IMR-90 (cell line): ENCODE data around the gene RAI1. TPM values are rescaled to one million over a fixed set of nuclear protein-coding genes. Genes with fewer than 3 reads are reported as not detected.

Source experiments
- ATAC-seq: fragments of 200-7000 bp; cut with Tn5 transposase; 2 replicates; pipeline ENCODE4 v1.9.1; 2020; ENCODE audit warnings: low read depth, mild to moderate bottlenecking, moderate library complexity
- BruUV-seq: library from RNA; stranded (reverse); fragments of 400-500 nt; replicated peaks from 2 replicates; lab custom pipeline; 2021; lab: Mats Ljungman, UMichigan
- CTCF ChIA-PET: fragments of 300-600 bp; formaldehyde crosslinking; extraction: SDS; loops from one replicate; lab custom pipeline; 2021; ENCODE audit warnings: antibody characterized with exemption; lab: Yijun Ruan, JAX
- POLR2A ChIA-PET: fragments of 300-600 bp; sonication (Branson Sonifier 250); formaldehyde crosslinking; loops from one replicate; lab custom pipeline; 2022; ENCODE audit warnings: antibody characterized with exemption; ENCODE audit not compliant: unreplicated experiment; lab: Charles Lee
- DNase-seq: peaks from one replicate; pipeline ENCODE4 v3.0.0; 2013
- H2AFZ ChIP-seq: replicated peaks from 2 replicates; pipeline ENCODE3; 2013; ENCODE audit warnings: low read length, mild to moderate bottlenecking; ENCODE audit not compliant: poor library complexity
- H2AK5ac ChIP-seq: 2 replicates; pipeline ENCODE4 v1.6.1; 2013; ENCODE audit warnings: low read depth, low read length, inconsistent platforms
- H2AK9ac ChIP-seq: replicated peaks from 2 replicates; pipeline ENCODE3; 2013; ENCODE audit warnings: mild to moderate bottlenecking, low read depth, low read length, moderate library complexity; ENCODE audit not compliant: poor library complexity
- H2BK120ac ChIP-seq: 2 replicates; pipeline ENCODE4 v1.6.1; 2013; ENCODE audit warnings: low read depth, low read length, inconsistent platforms
- H2BK15ac ChIP-seq: 3 replicates; pipeline ENCODE4 v1.6.1; 2013; ENCODE audit warnings: low read depth, low read length, inconsistent platforms
- H2BK20ac ChIP-seq: 2 replicates; pipeline ENCODE4 v1.6.1; 2013; ENCODE audit warnings: low read depth, mild to moderate bottlenecking, inconsistent platforms, low read length, moderate library complexity
- H2BK5ac ChIP-seq: 2 replicates; pipeline ENCODE4 v1.6.1; 2013; ENCODE audit warnings: mild to moderate bottlenecking, low read depth, low read length, inconsistent platforms; ENCODE audit not compliant: poor library complexity, severe bottlenecking
- H3K14ac ChIP-seq: replicated peaks from 2 replicates; pipeline ENCODE4 v1.6.1; 2013; ENCODE audit warnings: low read depth, low read length, inconsistent platforms
- H3K18ac ChIP-seq: 2 replicates; pipeline ENCODE4 v1.6.1; 2013; ENCODE audit warnings: low read depth, low read length, control low read depth
- H3K23ac ChIP-seq: 2 replicates; pipeline ENCODE4 v1.6.1; 2013; ENCODE audit warnings: low read depth, low read length, inconsistent platforms
- H3K27ac ChIP-seq: 2 replicates; pipeline ENCODE4 v1.5.1; 2013; ENCODE audit warnings: mild to moderate bottlenecking, control low read depth, low read length; ENCODE audit not compliant: insufficient read depth
- H3K27me3 ChIP-seq: 2 replicates; pipeline ENCODE4 v1.6.1; 2013; ENCODE audit warnings: low read length; ENCODE audit not compliant: control insufficient read depth, insufficient read depth
- H3K36me3 ChIP-seq: 2 replicates; pipeline ENCODE4 v1.6.1; 2013; ENCODE audit warnings: low read length, mixed read lengths; ENCODE audit not compliant: control insufficient read depth, insufficient read depth
- H3K4ac ChIP-seq: 2 replicates; pipeline ENCODE4 v1.6.1; 2013; ENCODE audit warnings: low read depth, low read length, inconsistent platforms
- H3K4me1 ChIP-seq: 2 replicates; pipeline ENCODE4 v1.6.1; 2013; ENCODE audit warnings: low read length, mixed read lengths; ENCODE audit not compliant: control insufficient read depth, insufficient read depth
- H3K4me2 ChIP-seq: 2 replicates; pipeline ENCODE4 v1.6.1; 2013; ENCODE audit warnings: low read depth, mild to moderate bottlenecking, control low read depth, low read length, moderate library complexity
- H3K4me3 ChIP-seq: 2 replicates; pipeline ENCODE4 v1.5.1; 2013; ENCODE audit warnings: low read depth, mild to moderate bottlenecking, control low read depth, low read length, moderate library complexity; ENCODE audit not compliant: insufficient read depth
- H3K56ac ChIP-seq: 2 replicates; pipeline ENCODE4 v1.6.1; 2013; ENCODE audit warnings: low read length, inconsistent platforms; ENCODE audit not compliant: insufficient read depth; ENCODE audit errors: extremely low read depth
- H3K79me1 ChIP-seq, 2 experiments: 2 replicates each; pipeline ENCODE4 v1.6.1; 2013; ENCODE audit warnings: low read length in 2 of 2, inconsistent platforms in 1 of 2, low read depth in 1 of 2
- H3K9ac ChIP-seq: 2 replicates; pipeline ENCODE4 v1.6.1; 2013; ENCODE audit warnings: low read depth, low read length, control low read depth
- H3K9me1 ChIP-seq: 2 replicates; pipeline ENCODE4 v1.6.1; 2013; ENCODE audit warnings: low read length, inconsistent platforms; ENCODE audit not compliant: insufficient read depth
- H3K9me3 ChIP-seq: 2 replicates; pipeline ENCODE4 v1.6.1; 2013; ENCODE audit warnings: low read length; ENCODE audit not compliant: control insufficient read depth, insufficient read depth
- H4K20me1 ChIP-seq: 2 replicates; pipeline ENCODE4 v1.6.1; 2013; ENCODE audit warnings: low read length, inconsistent platforms; ENCODE audit not compliant: insufficient read depth
- H4K5ac ChIP-seq: 2 replicates; pipeline ENCODE4 v1.6.1; 2013; ENCODE audit warnings: mild to moderate bottlenecking, low read depth, low read length, control low read depth
- H4K8ac ChIP-seq, 2 experiments: 2 replicates each; pipeline ENCODE4 v1.6.1; 2013; ENCODE audit warnings: low read depth in 2 of 2, low read length in 2 of 2, control low read depth in 1 of 2, inconsistent platforms in 1 of 2
- H4K91ac ChIP-seq: 2 replicates; pipeline ENCODE4 v1.6.1; 2013; ENCODE audit warnings: low read depth, low read length, inconsistent platforms; ENCODE audit not compliant: insufficient read depth
- BHLHE40 ChIP-seq: fragments of 150-350 bp; IDR thresholded peaks from 2 replicates; pipeline ENCODE4 v1.6.1; 2016; ENCODE audit warnings: mild to moderate bottlenecking, low read depth, low read length
- CEBPB ChIP-seq: IDR thresholded peaks from 2 replicates; pipeline ENCODE4 v1.6.1; 2012; ENCODE audit warnings: low read depth, low read length, improper control_type of control experiment
- CHD1 ChIP-seq: IDR thresholded peaks from 2 replicates; pipeline ENCODE4 v1.6.1; 2012; ENCODE audit warnings: low read depth, low read length, improper control_type of control experiment
- FOS ChIP-seq: fragments of 150-350 bp; IDR thresholded peaks from 2 replicates; pipeline ENCODE4 v1.6.1; 2016; ENCODE audit warnings: low read depth, low read length
- MAZ ChIP-seq: IDR thresholded peaks from 2 replicates; pipeline ENCODE4 v1.6.1; 2012; ENCODE audit warnings: low read depth, mild to moderate bottlenecking, low read length, improper control_type of control experiment, moderate library complexity, borderline replicate concordance
- MXI1 ChIP-seq: IDR thresholded peaks from 2 replicates; pipeline ENCODE4 v1.6.1; 2012; ENCODE audit warnings: low read depth, mild to moderate bottlenecking, low read length, moderate library complexity, borderline replicate concordance
- NFE2L2 ChIP-seq: fragments of 150-350 bp; IDR thresholded peaks from 2 replicates; pipeline ENCODE4 v1.6.1; 2016; ENCODE audit warnings: low read depth, mild to moderate bottlenecking, low read length
- POLR2A ChIP-seq: IDR thresholded peaks from 2 replicates; pipeline ENCODE4 v1.6.1; 2012; ENCODE audit warnings: mild to moderate bottlenecking, low read depth, low read length
- RAD21 ChIP-seq: IDR thresholded peaks from 2 replicates; pipeline ENCODE4 v1.6.1; 2012; ENCODE audit warnings: low read length, improper control_type of control experiment
- RCOR1 ChIP-seq: IDR thresholded peaks from 2 replicates; pipeline ENCODE4 v1.6.1; 2012; ENCODE audit warnings: mild to moderate bottlenecking, low read length, improper control_type of control experiment; ENCODE audit not compliant: insufficient replicate concordance
- RFX5 ChIP-seq: IDR thresholded peaks from 2 replicates; pipeline ENCODE4 v1.8.0; 2012; ENCODE audit warnings: low read depth, mild to moderate bottlenecking, low read length, moderate library complexity
- SMC3 ChIP-seq: fragments of 150-350 bp; IDR thresholded peaks from 2 replicates; pipeline ENCODE4 v1.6.1; 2016; ENCODE audit warnings: low read depth, mild to moderate bottlenecking, antibody characterized with exemption, low read length, moderate library complexity
- WGBS, 2 experiments: methylation state at CpG; one replicate each; pipeline versions ENCODE4 v1.1.5 to v1.1.7; 2013; ENCODE audit warnings: missing lambda C conversion rate in 2 of 2; ENCODE audit not compliant: insufficient read length in 1 of 2; ENCODE audit errors: extremely low coverage in 2 of 2; 5-methylcytosine and 5-hydroxymethylcytosine counted together
- dilution Hi-C: fragments of 300-500 bp; cut with HindIII; formaldehyde crosslinking; loops from one replicate; pipeline ENCODE4 v1.14.3; 2018; ENCODE audit warnings: low sequenced_read_pairs; ENCODE audit not compliant: unreplicated experiment
- in situ Hi-C: fragments of 300-500 bp; cut with MboI; formaldehyde crosslinking; loops from 3 replicates; pipeline ENCODE4 v1.14.3; 2019; ENCODE audit warnings: low sequenced_read_pairs, inconsistent platforms, mixed read lengths
- intact Hi-C: fragments of 100-400 bp; cut with micrococcal nuclease; formaldehyde crosslinking; loops from 2 replicates; pipeline ENCODE4 v1.10.0; 2022
- polyA plus RNA-seq, 3 experiments: library from polyadenylated mRNA; depleted of rRNA; stranded (reverse); fragments of >200 nt; gene quantifications; 2 replicates each; pipeline ENCODE4 v1.2.3, GENCODE V29; 2012; ENCODE audit warnings: low replicate concordance in 1 of 3
- total RNA-seq: library from RNA; depleted of rRNA; stranded (reverse); fragments of >200 nt; gene quantifications from 2 replicates; pipeline ENCODE4 v1.2.3, GENCODE V29; 2012
- TF ChIP-seq, protein P1 (sequence below): conservative IDR thresholded peaks from 2 replicates; pipeline ENCODE4 v1.5.1; 2012; ENCODE audit warnings: mild to moderate bottlenecking, low read depth, low read length, improper control_type of control experiment
- TF ChIP-seq, protein P2 (sequence below): fragments of 150-350 bp; IDR thresholded peaks from 2 replicates; pipeline ENCODE4 v1.6.1; 2016; ENCODE audit warnings: low read depth, mild to moderate bottlenecking, low read length, moderate library complexity, borderline replicate concordance
- TF ChIP-seq, protein P3 (sequence below): fragments of 150-350 bp; IDR thresholded peaks from 2 replicates; pipeline ENCODE4 v1.6.1; 2017; ENCODE audit warnings: mild to moderate bottlenecking, antibody characterized with exemption, low read length, low read depth

Gene RAI1
- total and polyA plus RNA-seq, 2 of the 4 experiments (the other 2 are of a cell fraction) = 1.8 to 10.5 TPM

DNA sequence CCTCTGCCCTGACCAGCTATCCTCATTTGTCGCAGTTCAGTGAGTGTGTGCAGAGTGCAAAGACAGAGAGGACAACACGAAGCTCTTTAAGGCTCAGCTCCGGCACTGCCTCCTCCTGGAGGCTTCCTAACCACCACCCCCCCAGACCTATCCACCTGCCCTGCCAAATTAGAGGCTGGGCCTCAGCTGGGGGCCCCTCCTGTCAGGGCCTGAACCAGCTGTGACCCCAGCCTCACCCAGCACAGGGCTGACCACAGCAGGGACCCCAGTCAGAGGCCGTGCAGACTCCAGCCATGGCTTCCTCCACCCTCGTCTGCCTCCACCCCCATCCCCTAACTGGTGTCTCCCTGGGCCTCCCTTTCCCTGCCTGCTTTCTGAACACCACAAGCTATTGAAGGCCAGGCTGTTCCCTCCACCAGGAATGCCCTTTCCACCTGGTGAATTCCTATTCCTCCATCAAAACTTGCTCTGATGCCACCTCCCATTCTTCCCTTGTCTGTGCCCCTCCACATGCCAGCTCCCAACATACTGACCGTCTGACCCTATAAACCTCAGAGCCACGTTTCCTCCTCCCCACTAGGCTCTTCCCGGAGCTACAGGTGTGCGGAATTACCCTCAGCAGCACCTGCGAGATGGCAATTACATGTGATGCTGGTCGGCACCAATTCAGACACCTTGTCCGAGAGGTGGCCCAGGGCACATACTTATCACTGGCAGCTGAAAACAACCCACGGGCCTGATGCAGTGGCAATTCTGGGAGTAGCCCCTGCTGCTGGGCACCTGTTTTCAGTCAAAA is 146.8 kb downstream of the RAI1 start:
- Histone ChIP-seq H3K14ac (no peak overlapping the region), H2AFZ (no peak overlapping the region), H2BK15ac (no peak overlapping the region), H3K9me3 (no peaks in the 10 kb centered on the region), H3K79me1 (peaks cover 32 to 89% of the 10 kb centered on the region in 2 experiments), H3K4me3 (no peak overlapping the region), H3K18ac (no peak overlapping the region), H4K20me1 (peaks cover 80% of the 10 kb centered on the region), H4K91ac (no peak overlapping the region), H3K23ac (no peak overlapping the region), H3K36me3 (peaks cover 12% of the 10 kb centered on the region; the same call in 1 of the 2 replicates), H3K27me3 (no peaks in the 10 kb centered on the region), H3K27ac (no peak overlapping the region), H2AK9ac (peak overlapping the region; percentile 46), H2BK120ac (no peak overlapping the region), H4K8ac (no peak overlapping the region), H3K56ac (no peak overlapping the region), H3K4me2 (no peak overlapping the region), H3K4ac (no peak overlapping the region), H3K4me1 (peaks cover 29% of the 10 kb centered on the region), H2BK20ac (no peak overlapping the region), H2AK5ac (no peak overlapping the region), H3K9ac (no peak overlapping the region), H3K9me1 (peaks cover 30% of the 10 kb centered on the region), H2BK5ac (no peak overlapping the region), H4K5ac (no peak overlapping the region)
- in situ Hi-C loops (no loop called here), intact Hi-C loops (no loop called here), dilution Hi-C loops (no loop called here)
- CTCF ChIA-PET = no interaction called here
- WGBS, 2 experiments = 87% methylated on average over 6 of the region's 13 CpGs; no CpG with 5 or more reads in 1 of the 2 experiments
- no TSS peak for BruUV-seq
- POLR2A ChIA-PET = no interaction called here
- ATAC-seq (no peak), DNase-seq (no peak)
- TF ChIP-seq, protein P1, sequence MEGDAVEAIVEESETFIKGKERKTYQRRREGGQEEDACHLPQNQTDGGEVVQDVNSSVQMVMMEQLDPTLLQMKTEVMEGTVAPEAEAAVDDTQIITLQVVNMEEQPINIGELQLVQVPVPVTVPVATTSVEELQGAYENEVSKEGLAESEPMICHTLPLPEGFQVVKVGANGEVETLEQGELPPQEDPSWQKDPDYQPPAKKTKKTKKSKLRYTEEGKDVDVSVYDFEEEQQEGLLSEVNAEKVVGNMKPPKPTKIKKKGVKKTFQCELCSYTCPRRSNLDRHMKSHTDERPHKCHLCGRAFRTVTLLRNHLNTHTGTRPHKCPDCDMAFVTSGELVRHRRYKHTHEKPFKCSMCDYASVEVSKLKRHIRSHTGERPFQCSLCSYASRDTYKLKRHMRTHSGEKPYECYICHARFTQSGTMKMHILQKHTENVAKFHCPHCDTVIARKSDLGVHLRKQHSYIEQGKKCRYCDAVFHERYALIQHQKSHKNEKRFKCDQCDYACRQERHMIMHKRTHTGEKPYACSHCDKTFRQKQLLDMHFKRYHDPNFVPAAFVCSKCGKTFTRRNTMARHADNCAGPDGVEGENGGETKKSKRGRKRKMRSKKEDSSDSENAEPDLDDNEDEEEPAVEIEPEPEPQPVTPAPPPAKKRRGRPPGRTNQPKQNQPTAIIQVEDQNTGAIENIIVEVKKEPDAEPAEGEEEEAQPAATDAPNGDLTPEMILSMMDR = no peak
- no peak for TF ChIP-seq CHD1
- no peak for TF ChIP-seq RFX5
- no peak for TF ChIP-seq FOS
- TF ChIP-seq MAZ = no peak
- TF ChIP-seq SMC3 = no peak
- no peak for TF ChIP-seq RAD21
- no peak for TF ChIP-seq NFE2L2
- no peak for TF ChIP-seq MXI1
- no peak for TF ChIP-seq POLR2A
- no peak for TF ChIP-seq BHLHE40
- TF ChIP-seq, protein P2, sequence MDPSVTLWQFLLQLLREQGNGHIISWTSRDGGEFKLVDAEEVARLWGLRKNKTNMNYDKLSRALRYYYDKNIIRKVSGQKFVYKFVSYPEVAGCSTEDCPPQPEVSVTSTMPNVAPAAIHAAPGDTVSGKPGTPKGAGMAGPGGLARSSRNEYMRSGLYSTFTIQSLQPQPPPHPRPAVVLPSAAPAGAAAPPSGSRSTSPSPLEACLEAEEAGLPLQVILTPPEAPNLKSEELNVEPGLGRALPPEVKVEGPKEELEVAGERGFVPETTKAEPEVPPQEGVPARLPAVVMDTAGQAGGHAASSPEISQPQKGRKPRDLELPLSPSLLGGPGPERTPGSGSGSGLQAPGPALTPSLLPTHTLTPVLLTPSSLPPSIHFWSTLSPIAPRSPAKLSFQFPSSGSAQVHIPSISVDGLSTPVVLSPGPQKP = no peak
- TF ChIP-seq, protein P3, sequence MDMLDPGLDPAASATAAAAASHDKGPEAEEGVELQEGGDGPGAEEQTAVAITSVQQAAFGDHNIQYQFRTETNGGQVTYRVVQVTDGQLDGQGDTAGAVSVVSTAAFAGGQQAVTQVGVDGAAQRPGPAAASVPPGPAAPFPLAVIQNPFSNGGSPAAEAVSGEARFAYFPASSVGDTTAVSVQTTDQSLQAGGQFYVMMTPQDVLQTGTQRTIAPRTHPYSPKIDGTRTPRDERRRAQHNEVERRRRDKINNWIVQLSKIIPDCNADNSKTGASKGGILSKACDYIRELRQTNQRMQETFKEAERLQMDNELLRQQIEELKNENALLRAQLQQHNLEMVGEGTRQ = no peak
- no peak for TF ChIP-seq RCOR1
- TF ChIP-seq CEBPB = no peak
